ENCODE data around the gene PLD1.
"Not testable (repeated sequence)": the region's sequence is repeated elsewhere in the genome, so short reads cannot be mapped to it uniquely, and the experiment has no call there.

The PLD1 gene

GRCh38 chr3:171696805-171697204, 113.5 kb downstream of the PLD1 start:
- Histone ChIP-seq H3K9me2 (replicated peaks; ENCODE audit: low read depth, low read length) (no peaks in the 10 kb centered on the region), H3K4me2 (ENCODE audit: low read depth, low read length, poor library complexity, severe bottlenecking) (no peak overlapping the region), H3K9ac (ENCODE audit: low read depth, low read length, poor library complexity, severe bottlenecking) (no peak overlapping the region), H3K79me2 (ENCODE audit: insufficient read depth, low read length) (no peaks in the 10 kb centered on the region), H3K9me3 (ENCODE audit: insufficient read depth, low read depth, low read length) (no peaks in the 10 kb centered on the region), H3K4me3 (ENCODE audit: low read length, poor library complexity, severe bottlenecking) (no peak overlapping the region), H3K4me1 (ENCODE audit: insufficient read depth, low read length, poor library complexity, severe bottlenecking) (no peaks in the 10 kb centered on the region), H3K36me3 (ENCODE audit: insufficient read depth, low read length) (no peaks in the 10 kb centered on the region), H2AFZ (ENCODE audit: low read length) (no peak overlapping the region), H3K27me3 (ENCODE audit: insufficient read depth, low read length, poor library complexity, severe bottlenecking) (no peaks in the 10 kb centered on the region), H3F3A (ENCODE audit: low read depth) (no peaks in the 10 kb centered on the region), H4K20me1 (ENCODE audit: insufficient read depth, low read length, poor library complexity, severe bottlenecking) (no peaks in the 10 kb centered on the region)
- TF ChIP-seq CTCF (conservative IDR thresholded peaks at IDR 0.05; ENCODE audit: low read length) (no peak), EZH2phosphoT487 (IDR thresholded peaks at IDR 0.05; ENCODE audit: borderline replicate concordance) (no peak)

- no peaks in the 10 kb centered on the region for H3F3A ChIP-seq (ENCODE audit: low read depth)
- H3K9me3 ChIP-seq (ENCODE audit: insufficient read depth, low read depth, low read length), result no peaks in the 10 kb centered on the region
- H3K27me3 ChIP-seq (ENCODE audit: insufficient read depth, low read length, poor library complexity, severe bottlenecking), result no peaks in the 10 kb centered on the region
- H3K36me3 ChIP-seq (ENCODE audit: insufficient read depth, low read length), result no peaks in the 10 kb centered on the region
- no peak overlapping the region for H3K4me3 ChIP-seq (ENCODE audit: low read length, poor library complexity, severe bottlenecking)
- no peak overlapping the region for H3K4me2 ChIP-seq (ENCODE audit: low read depth, low read length, poor library complexity, severe bottlenecking)
- no peaks in the 10 kb centered on the region for H3K4me1 ChIP-seq (ENCODE audit: insufficient read depth, low read length, poor library complexity, severe bottlenecking)
- no peaks in the 10 kb centered on the region for H4K20me1 ChIP-seq (ENCODE audit: insufficient read depth, low read length, poor library complexity, severe bottlenecking)
- no peak for TF ChIP-seq EZH2phosphoT487 (IDR thresholded peaks at IDR 0.05; ENCODE audit: borderline replicate concordance)
- TF ChIP-seq CTCF (conservative IDR thresholded peaks at IDR 0.05; ENCODE audit: low read length), result no peak
- H3K79me2 ChIP-seq (ENCODE audit: insufficient read depth, low read length), result no peaks in the 10 kb centered on the region
- H3K9ac ChIP-seq (ENCODE audit: low read depth, low read length, poor library complexity, severe bottlenecking), result no peak overlapping the region
- no peak overlapping the region for H2AFZ ChIP-seq (ENCODE audit: low read length)
- no peaks in the 10 kb centered on the region for H3K9me2 ChIP-seq (replicated peaks; ENCODE audit: low read depth, low read length)
These were observed 114.9 kb downstream of the PLD1 start for GRCh38 chr3:171695426-171695825.

GRCh38 chr3:171694888-171695287, 115.4 kb downstream of the PLD1 start:
- H3K79me2 ChIP-seq (ENCODE audit: insufficient read depth, low read length), result no peaks in the 10 kb centered on the region
- H3K4me3 ChIP-seq (ENCODE audit: low read length, poor library complexity, severe bottlenecking), result no peak overlapping the region
- H3K36me3 ChIP-seq (ENCODE audit: insufficient read depth, low read length), result no peaks in the 10 kb centered on the region
- H4K20me1 ChIP-seq (ENCODE audit: insufficient read depth, low read length, poor library complexity, severe bottlenecking), result no peaks in the 10 kb centered on the region
- H3K27me3 ChIP-seq (ENCODE audit: insufficient read depth, low read length, poor library complexity, severe bottlenecking), result no peaks in the 10 kb centered on the region
- no peak overlapping the region for H3K9ac ChIP-seq (ENCODE audit: low read depth, low read length, poor library complexity, severe bottlenecking)
- no peaks in the 10 kb centered on the region for H3F3A ChIP-seq (ENCODE audit: low read depth)
- no peak overlapping the region for H3K4me2 ChIP-seq (ENCODE audit: low read depth, low read length, poor library complexity, severe bottlenecking)
- no peaks in the 10 kb centered on the region for H3K9me3 ChIP-seq (ENCODE audit: insufficient read depth, low read depth, low read length)
- H3K4me1 ChIP-seq (ENCODE audit: insufficient read depth, low read length, poor library complexity, severe bottlenecking), result no peaks in the 10 kb centered on the region
- no peak overlapping the region for H2AFZ ChIP-seq (ENCODE audit: low read length)
- TF ChIP-seq EZH2phosphoT487 (IDR thresholded peaks at IDR 0.05; ENCODE audit: borderline replicate concordance) (no peak), CTCF (conservative IDR thresholded peaks at IDR 0.05; ENCODE audit: low read length) (no peak)
- no peaks in the 10 kb centered on the region for H3K9me2 ChIP-seq (replicated peaks; ENCODE audit: low read depth, low read length)

GRCh38 chr3:171692551-171692950, 117.7 kb downstream of the PLD1 start:
- H3K4me3 ChIP-seq (ENCODE audit: low read length, poor library complexity, severe bottlenecking); H3K9me2 ChIP-seq (replicated peaks; ENCODE audit: low read depth, low read length); H4K20me1 ChIP-seq (ENCODE audit: insufficient read depth, low read length, poor library complexity, severe bottlenecking); H3F3A ChIP-seq (ENCODE audit: low read depth); H3K36me3 ChIP-seq (ENCODE audit: insufficient read depth, low read length); H3K79me2 ChIP-seq (ENCODE audit: insufficient read depth, low read length); H2AFZ ChIP-seq (ENCODE audit: low read length); H3K4me2 ChIP-seq (ENCODE audit: low read depth, low read length, poor library complexity, severe bottlenecking); H3K4me1 ChIP-seq (ENCODE audit: insufficient read depth, low read length, poor library complexity, severe bottlenecking); H3K9ac ChIP-seq (ENCODE audit: low read depth, low read length, poor library complexity, severe bottlenecking); H3K9me3 ChIP-seq (ENCODE audit: insufficient read depth, low read depth, low read length); H3K27me3 ChIP-seq (ENCODE audit: insufficient read depth, low read length, poor library complexity, severe bottlenecking): not testable (repeated sequence)
